Neural cell (in vitro differentiated cells): Measurements from ENCODE around the gene SIX3.

Experiments
- EP300 ChIP-seq: fragments of 450-650 bp; conservative IDR thresholded peaks from 2 replicates; pipeline ENCODE4 v1.6.1; 2014; ENCODE audit warnings: antibody characterized with exemption, mild to moderate bottlenecking, moderate library complexity; ENCODE audit not compliant: poor library complexity, severe bottlenecking
- EZH2 ChIP-seq: fragments of 200-600, 300-800 bp; shearing (Covaris generic), sonication (generic); IDR thresholded peaks from 2 replicates; pipeline ENCODE4 v1.6.1; 2014; ENCODE audit warnings: antibody characterized with exemption, low read length, borderline replicate concordance, mild to moderate bottlenecking; ENCODE audit not compliant: insufficient read depth, poor library complexity, severe bottlenecking

GRCh38 chr2:44926957-44927356 lies 14.5 kb upstream of the SIX3 start:
- TF ChIP-seq EP300 (no peak), EZH2 (no peak)
